Smooth muscle cell of the brain vasculature (primary cell): ENCODE results near the gene LTBP1.
"Not testable (repeated sequence)": the region's sequence is repeated elsewhere in the genome, so short reads cannot be mapped to it uniquely, and the experiment has no call there.

Source experiments
- DNase-seq: peaks from one replicate; pipeline ENCODE4 v3.0.0-alpha.2; 2012; ENCODE audit warnings: low read depth, low spot score

The LTBP1 gene

GRCh38 chr2:33223856-33224255 is 277.1 kb downstream of the LTBP1 start:
- DNase-seq: no peak

- no peak for DNase-seq
Measured at GRCh38 chr2:33225350-33225749, 278.6 kb downstream of the LTBP1 start.

DNA sequence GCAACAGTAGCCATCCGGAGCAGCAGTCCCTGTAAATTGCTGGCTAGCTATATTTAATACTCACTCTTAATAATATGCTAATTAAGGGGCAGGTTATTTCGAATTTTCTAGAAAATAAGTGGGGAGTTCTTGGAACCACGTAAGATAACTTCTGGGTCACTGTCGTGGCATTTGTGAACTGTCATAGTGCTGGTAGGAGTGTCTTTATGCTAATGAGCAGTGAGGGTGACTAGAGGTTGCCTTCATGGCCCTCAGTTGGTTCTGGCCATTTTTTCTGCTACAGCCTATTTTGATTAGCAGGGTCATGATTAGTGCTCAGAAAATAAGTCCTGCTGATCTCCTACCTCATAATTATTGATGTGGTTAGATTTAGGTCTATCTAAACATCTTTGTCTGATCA is 279.8 kb downstream of the LTBP1 start:
- DNase-seq: no peak

GRCh38 chr2:33229646-33230045 is 282.9 kb downstream of the LTBP1 start:
- no peak for DNase-seq

- no peak for DNase-seq
Measured at GRCh38 chr2:33230195-33230594, 283.4 kb downstream of the LTBP1 start.

- DNase-seq: no peak
Measured at GRCh38 chr2:33230842-33231241, 284.1 kb downstream of the LTBP1 start.

DNA sequence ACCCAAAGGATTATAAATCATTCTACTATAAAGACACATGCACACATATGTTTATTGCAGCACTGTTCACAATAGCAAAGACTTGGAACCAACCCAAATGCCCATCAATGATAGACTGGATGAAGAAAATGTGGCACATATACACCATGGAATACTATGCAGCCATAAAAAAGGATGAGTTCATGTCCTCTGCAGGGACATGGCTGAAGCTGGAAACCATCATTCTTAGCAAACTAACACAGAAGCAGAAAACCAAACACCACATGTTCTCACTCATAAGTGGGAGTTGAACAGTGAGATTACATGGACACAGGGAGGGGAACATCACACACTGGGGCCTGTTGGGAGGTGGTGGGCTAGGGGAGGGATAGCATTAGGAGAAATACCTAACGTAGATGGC is 288.8 kb downstream of the LTBP1 start:
- not testable (repeated sequence) for DNase-seq

DNA sequence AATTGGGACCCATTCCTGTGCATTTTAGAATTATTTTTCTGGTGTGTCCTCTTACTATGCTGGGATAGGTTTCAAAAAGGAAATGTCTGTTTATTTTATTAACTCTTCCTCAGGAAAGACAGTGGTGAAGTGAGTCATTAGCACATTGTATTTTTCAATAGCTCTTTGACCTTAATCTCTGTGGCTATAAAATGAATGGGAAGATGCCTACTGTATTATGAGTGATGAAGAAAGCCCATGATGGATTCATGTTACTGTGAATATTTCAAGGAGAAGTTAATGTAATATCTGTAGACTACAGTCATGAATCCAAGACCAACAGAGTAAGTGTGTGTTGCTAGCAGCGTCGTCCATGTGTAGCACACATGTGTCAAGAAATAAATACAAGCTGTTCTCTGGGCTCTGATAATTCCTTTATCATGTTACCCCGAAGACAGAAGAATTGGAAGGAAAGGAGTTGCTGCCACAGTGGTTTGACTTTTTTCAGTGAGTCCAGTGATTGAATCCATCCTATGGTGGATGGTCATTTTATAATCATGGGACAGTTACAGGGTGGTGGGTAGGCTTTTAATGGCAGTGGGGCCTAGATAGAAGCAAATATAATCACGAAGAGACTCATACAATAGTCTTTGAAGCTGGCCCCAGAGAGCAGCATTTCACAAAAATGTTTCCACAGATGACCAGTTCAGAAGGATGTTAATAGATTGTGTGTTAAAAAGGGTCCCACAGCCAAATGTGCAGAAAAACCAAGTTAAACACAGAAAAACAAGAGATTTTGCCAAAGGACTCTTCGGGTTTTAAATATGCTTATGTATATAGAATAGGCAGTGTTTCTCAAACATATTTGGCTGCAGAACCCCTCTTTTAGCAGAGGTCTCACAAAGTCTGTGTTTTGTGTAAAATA is 290.0 kb downstream of the LTBP1 start:
- no peak for DNase-seq

DNA sequence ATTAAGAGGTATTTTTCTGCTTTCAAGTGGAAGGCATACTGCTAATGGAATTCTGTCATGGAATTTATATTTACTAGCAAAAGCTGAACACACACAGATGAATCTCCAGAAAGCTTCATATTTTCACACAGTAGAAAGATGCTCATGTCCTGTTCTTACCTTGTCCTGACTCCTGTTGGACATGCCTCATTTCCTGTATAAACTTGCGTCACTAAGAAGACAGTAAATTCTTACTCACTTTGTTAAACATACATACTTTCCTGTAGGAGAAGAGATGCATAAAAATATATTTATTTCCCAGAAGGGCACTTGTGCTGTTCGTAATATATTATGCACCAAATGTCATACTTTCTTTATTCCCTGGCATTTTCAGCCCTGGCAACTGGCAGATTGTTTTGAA is 291.4 kb downstream of the LTBP1 start:
- no peak for DNase-seq

GRCh38 chr2:33240178-33240577 is 293.4 kb downstream of the LTBP1 start:
- no peak for DNase-seq

DNA sequence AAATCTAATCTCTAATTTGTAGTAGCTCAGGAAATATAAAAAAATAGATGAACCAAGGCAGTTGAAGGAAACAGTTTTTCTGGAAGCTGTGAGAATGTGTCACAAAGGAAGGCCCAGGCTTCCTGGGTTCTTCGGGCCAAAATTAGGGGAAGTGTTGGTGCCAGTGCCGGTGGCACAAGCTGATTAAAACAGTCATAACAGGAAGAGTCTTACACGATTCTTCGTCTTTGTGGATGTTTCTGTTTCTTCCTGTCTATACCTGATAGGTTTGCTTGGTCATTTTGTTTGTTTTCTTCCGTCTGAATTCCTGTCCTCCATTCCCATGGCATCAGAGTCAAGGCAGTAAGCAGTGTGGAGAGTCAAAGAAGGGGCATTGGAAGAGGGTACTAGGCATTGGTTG is 294.3 kb downstream of the LTBP1 start:
- no peak for DNase-seq

DNA sequence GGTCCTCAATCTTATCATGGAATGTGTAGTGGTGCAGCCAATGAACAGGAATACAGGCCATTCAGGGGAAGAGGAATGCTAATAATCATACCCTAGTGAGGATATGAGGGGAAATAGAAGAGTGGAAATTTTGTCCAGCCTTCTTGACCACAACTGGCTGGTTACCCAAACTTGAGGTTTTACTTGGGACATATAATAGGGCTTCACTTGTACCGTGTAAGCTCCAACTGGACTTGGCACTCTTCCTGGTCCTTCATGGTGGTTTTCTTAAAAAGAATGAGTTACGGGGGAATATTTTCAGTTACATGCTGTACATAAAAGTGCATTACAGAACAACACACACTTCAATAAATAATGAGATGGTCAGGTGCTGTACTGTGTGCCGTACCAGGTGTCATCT is 294.8 kb downstream of the LTBP1 start:
- DNase-seq: no peak

DNA sequence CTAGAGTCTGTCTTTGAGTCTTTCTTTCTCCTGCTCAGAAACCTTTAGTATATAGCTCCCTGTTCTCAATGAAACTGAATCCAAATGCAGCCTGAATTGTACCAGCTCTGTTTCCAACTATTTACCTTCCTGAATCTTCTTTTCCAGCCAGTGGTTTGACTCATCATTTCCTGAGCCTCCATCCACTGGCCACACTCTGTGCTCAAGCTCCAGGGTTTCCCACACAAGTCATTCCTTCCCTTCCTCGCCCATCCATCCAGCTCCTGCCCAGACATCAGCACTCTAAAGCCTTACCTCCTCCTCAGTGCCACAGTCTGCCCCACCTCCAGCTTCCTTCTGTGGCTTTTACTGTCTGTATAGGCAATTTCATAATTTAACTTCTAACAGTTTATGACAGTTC is 296.1 kb downstream of the LTBP1 start:
- DNase-seq: no peak

- no peak for DNase-seq
Measured at GRCh38 chr2:33246432-33246831, 299.7 kb downstream of the LTBP1 start.

DNA sequence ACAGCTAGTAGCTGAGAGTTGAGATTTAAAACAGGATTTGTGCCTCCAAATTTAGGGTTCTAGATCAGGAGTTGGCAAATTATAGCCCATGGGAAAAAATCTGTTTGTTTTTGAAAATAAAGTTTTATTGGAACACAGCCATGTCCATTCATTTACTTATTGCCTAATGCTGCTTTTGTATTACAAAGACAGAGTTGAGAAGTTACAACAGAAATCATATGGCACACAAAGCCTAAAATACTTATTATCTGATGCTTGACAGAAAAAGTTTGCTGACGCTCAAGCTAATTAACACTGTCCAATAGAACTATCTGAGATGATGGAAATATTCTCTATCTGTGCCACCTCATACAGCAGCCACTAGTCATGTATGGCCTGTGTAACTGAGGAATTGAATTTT is 300.6 kb downstream of the LTBP1 start:
- DNase-seq: no peak

- DNase-seq: no peak
Measured at GRCh38 chr2:33250417-33251029, 303.8 kb downstream of the LTBP1 start.

GRCh38 chr2:33256162-33256755 is 309.5 kb downstream of the LTBP1 start:
- DNase-seq: no peak

DNA sequence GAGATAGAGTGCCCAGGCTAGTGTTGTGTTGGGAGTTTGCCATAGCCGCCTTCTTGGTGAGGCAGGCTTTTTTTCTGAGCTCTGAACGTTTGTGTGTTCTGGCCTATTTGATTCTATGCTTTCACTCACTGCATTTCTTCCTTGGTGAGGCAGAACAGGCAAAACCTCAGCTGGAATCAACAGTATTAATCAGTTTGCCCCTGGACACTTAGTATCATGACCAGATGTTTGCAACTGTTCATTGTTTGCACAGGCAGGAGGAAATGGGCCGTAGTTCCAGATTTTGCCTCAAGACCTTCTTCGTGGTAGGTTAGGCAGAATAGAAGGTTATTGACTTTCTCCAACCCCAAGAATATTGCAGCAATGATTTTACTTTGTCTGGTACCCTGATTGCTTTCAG is 311.6 kb downstream of the LTBP1 start:
- DNase-seq: no peak

DNA sequence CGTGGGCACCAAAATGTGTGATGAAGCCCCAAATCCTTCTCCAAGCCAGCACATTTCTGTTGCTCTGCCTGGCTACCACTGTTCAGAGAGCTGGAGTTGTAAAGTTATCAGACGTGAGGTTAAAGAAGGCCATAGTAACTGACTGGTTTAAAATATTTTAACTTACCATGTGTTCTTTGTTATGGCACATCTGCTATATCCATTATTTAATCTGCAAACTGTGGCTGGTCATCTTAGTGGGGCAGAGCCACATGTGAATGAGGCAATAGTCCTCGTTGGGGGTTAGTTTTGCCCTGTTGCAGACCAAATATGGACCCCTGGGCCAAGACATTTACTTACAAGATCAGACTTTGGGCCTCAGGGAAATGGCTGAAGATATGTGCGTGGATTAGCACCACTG is 315.3 kb downstream of the LTBP1 start:
- DNase-seq: no peak

DNA sequence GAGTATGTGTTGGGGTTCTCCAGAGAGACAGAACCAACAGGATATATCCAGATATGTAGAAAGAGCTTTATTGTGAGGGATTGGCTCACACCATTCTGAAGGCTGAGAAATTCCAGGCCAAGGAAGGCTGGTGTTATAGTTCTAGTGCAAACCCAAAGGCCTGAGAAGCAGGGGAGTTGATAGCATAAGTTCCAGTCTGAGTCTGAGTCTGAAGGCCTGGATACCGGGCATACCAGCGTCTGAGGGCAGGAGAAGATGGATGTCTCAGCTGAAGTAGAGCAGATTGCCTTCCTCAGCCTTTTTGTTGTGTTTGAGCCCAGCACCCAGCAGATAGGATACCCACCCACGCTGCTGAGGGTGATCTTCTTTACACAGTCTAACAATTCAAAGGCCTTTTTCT is 318.0 kb downstream of the LTBP1 start:
- DNase-seq: no peak

DNA sequence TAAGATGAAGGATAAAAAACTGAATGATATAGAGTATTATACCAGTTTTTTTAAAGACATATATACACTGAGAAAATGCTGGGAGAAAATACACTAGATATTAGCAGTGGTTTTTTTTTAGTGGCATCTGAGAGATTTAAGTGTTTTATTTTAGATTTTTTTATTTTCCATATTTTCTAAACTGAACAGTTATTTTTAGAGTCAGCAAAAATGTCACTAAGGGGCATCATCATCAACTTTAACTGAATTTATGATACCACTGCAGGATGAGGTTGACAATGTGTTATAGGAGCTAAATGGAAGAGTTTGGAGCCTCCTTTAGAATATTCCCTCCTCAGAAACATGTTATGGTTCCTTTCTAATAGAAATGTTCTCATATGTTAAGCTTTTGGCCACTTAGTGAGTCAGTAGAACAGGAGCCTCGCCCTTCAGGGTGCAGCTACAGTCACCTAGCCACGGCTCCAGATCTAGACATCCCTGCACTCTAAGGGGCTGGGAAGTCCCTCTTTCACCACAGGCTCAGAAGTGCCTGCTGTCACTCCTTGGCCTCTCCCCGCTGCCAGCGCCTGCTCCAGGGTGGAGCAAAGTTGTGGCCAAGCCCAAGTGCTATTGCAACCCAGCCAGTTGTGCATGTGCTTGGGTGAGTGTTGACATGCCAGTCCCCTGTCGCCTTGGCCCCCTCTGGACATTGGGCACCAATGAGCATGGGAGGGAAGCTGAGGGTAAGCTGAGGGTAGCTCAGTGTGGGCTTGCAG is 319.0 kb downstream of the LTBP1 start:
- no peak for DNase-seq

GRCh38 chr2:33266467-33266866 is 319.7 kb downstream of the LTBP1 start:
- no peak for DNase-seq
